ENCODE measurements around the gene SYNE2.
A peak's percentile ranks its signal among the peaks of the same experiment; 100 is the strongest.
"Not testable (repeated sequence)": the region's sequence is repeated elsewhere in the genome, so short reads cannot be mapped to it uniquely, and the experiment has no call there.

The SYNE2 gene

DNA sequence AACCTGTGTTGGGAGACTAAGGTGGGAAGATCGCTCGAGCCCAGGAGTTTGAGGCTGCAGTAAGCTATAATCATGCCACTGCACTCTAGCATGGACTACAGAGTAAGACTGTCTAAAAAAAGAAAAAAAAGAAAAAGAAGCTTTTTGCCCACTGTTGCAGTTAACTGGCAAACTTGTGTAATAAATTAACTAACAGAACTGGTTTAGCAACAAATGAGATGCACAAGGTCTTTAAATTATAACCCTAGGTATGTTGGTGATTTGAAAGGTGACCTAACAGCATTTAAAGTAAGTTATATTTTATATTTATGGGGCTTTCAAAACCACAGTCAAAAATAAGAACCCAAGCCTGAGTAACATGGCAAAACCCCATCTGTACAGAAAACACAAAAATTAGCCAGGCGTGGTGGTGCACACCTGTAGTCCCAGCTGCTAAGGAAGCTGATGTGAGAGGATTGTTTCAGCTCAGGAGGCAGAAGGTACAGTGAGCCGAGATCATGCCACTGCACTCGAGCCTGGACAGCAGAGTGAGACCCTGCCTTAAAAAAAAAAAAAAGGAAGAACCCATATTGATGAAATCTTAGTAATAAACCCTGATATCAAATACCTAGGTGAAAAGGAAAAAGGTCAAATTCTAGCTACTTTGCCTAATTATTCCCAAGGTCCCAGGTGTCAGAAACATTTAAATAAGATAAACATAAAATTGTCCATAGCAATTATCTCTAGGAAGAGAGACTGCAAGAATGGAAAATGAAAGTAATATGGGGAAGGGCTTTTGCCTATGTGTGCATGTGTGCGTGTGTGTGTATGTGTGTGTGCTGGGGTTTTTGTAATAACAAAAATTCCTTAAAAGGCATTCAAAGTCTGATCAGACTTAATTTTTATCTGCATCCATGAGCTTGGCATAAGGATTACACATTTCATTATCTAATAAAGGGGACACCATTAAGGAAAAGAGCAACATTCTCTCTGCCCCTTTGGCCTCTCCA lies 15.4 kb downstream of the SYNE2 start:
- Histone ChIP-seq H3K27me3 (peaks cover 1% of the 10 kb centered on the region), H3K36me3 (no peaks in the 10 kb centered on the region), H3K27ac (no peak overlapping the region), H3K9me3 (no peaks in the 10 kb centered on the region), H3K4me1 (ENCODE audit: control insufficient read depth in 1 of 2, insufficient read depth in 1 of 2, low read depth in 1 of 2, low read length in 1 of 2) (peaks cover 12 to 21% of the 10 kb centered on the region in 2 experiments), H3K4me3 (ENCODE audit: low read depth in 1 of 2, low read length in 1 of 2) (no peak overlapping the region)
- TF ChIP-seq, protein P1, sequence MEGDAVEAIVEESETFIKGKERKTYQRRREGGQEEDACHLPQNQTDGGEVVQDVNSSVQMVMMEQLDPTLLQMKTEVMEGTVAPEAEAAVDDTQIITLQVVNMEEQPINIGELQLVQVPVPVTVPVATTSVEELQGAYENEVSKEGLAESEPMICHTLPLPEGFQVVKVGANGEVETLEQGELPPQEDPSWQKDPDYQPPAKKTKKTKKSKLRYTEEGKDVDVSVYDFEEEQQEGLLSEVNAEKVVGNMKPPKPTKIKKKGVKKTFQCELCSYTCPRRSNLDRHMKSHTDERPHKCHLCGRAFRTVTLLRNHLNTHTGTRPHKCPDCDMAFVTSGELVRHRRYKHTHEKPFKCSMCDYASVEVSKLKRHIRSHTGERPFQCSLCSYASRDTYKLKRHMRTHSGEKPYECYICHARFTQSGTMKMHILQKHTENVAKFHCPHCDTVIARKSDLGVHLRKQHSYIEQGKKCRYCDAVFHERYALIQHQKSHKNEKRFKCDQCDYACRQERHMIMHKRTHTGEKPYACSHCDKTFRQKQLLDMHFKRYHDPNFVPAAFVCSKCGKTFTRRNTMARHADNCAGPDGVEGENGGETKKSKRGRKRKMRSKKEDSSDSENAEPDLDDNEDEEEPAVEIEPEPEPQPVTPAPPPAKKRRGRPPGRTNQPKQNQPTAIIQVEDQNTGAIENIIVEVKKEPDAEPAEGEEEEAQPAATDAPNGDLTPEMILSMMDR (IDR thresholded peaks at IDR 0.05), result no peak

GRCh38 chr14:63869940-63870752 lies 17.3 kb downstream of the SYNE2 start:
- H3K4me3 ChIP-seq (ENCODE audit: low read depth in 1 of 2, low read length in 1 of 2); H3K9me3 ChIP-seq; H3K27me3 ChIP-seq; H3K36me3 ChIP-seq: not testable (repeated sequence)
- Histone ChIP-seq H3K4me1 (ENCODE audit: control insufficient read depth in 1 of 2, insufficient read depth in 1 of 2, low read depth in 1 of 2, low read length in 1 of 2) (peaks cover 8 to 17% of the 10 kb centered on the region in 2 experiments), H3K27ac (peak overlapping the region; percentile 74)

DNA sequence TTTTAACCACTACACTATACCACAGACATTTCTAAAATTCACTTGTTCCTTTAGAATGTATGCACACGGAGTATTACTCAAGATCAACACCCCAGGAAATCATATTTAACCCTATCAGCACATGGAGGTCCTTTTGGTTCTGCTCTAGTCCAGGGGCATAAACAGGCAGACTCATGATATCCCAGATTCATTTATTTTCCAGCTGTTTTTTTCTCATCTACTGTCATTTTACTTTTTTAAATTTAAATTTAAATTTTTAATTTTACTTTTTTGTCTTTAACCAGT lies 17.9 kb downstream of the SYNE2 start:
- not testable (repeated sequence) for H3K4me3 ChIP-seq (ENCODE audit: low read depth in 1 of 2, low read length in 1 of 2); H3K9me3 ChIP-seq; H3K36me3 ChIP-seq; H3K27me3 ChIP-seq
- Histone ChIP-seq H3K4me1 (ENCODE audit: control insufficient read depth in 1 of 2, insufficient read depth in 1 of 2, low read depth in 1 of 2, low read length in 1 of 2) (peaks cover 8 to 20% of the 10 kb centered on the region in 2 experiments), H3K27ac (peak overlapping the region; percentile 25)

GRCh38 chr14:63874223-63874622 lies 21.4 kb downstream of the SYNE2 start:
- H3K27me3 ChIP-seq, result peaks cover 6% of the 10 kb centered on the region
- H3K4me3 ChIP-seq (ENCODE audit: low read depth in 1 of 2, low read length in 1 of 2), result no peak overlapping the region
- H3K9me3 ChIP-seq, result no peaks in the 10 kb centered on the region
- H3K4me1 ChIP-seq (ENCODE audit: control insufficient read depth in 1 of 2, insufficient read depth in 1 of 2, low read depth in 1 of 2, low read length in 1 of 2), result peaks cover 8 to 20% of the 10 kb centered on the region in 2 experiments
- no peak overlapping the region for H3K27ac ChIP-seq
- TF ChIP-seq, protein P1 (IDR thresholded peaks at IDR 0.05), result no peak
- H3K36me3 ChIP-seq, result no peaks in the 10 kb centered on the region

DNA sequence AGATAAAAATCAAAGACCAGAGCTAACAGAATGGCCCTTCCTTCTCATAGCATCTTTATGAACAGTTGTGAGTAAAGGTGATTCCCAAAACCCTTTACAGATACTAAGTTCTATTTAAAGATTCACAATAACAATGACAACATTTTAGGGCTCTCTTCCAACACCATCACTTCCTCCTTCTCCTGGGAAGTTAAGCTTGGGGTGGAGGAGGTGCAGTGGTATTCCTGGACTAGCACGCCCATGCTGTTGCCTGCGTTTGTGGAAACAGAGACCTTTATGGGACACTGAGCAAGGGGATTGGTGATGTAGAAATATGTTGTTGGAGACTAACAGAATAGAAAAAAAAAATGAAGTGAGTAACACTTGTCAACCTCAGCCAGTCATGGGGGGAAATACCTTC lies 22.5 kb downstream of the SYNE2 start:
- H3K27ac ChIP-seq, result no peak overlapping the region
- TF ChIP-seq, protein P1 (IDR thresholded peaks at IDR 0.05), result no peak
- H3K9me3 ChIP-seq, result no peaks in the 10 kb centered on the region
- no peaks in the 10 kb centered on the region for H3K36me3 ChIP-seq
- peaks cover 0 to 14% of the 10 kb centered on the region in 2 experiments for H3K4me1 ChIP-seq (ENCODE audit: control insufficient read depth in 1 of 2, insufficient read depth in 1 of 2, low read depth in 1 of 2, low read length in 1 of 2)
- no peak overlapping the region for H3K4me3 ChIP-seq (ENCODE audit: low read depth in 1 of 2, low read length in 1 of 2)
- H3K27me3 ChIP-seq, result peaks cover 6% of the 10 kb centered on the region

DNA sequence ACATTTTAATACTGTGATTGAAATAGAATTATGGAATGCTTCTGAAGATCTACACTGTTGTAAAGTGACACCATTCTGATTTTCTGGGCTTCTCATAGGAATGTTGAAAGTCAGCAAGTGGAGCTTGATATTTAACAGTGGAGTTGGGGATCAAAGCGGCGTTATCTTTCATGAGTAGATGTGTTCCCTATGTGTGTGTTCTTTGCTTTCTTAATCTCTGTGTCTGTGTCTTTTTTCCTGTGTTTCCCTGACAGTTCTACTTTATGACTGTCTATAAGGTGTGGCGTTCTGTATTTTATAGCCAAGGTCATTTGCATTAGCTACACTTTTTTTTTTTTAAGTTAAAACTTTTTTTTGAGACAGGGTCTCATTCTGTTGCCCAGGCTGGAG lies 24.7 kb downstream of the SYNE2 start:
- Histone ChIP-seq H3K27me3 (peaks cover 6% of the 10 kb centered on the region), H3K4me3 (ENCODE audit: low read depth in 1 of 2, low read length in 1 of 2) (no peak overlapping the region), H3K4me1 (ENCODE audit: control insufficient read depth in 1 of 2, insufficient read depth in 1 of 2, low read depth in 1 of 2, low read length in 1 of 2) (peaks cover 8 to 16% of the 10 kb centered on the region in 2 experiments), H3K27ac (no peak overlapping the region), H3K36me3 (no peaks in the 10 kb centered on the region), H3K9me3 (no peaks in the 10 kb centered on the region)
- TF ChIP-seq, protein P1 (IDR thresholded peaks at IDR 0.05), result no peak
